Endothelial cell of hepatic sinusoid (primary cell): ENCODE data around the gene RADIL.

Experiments used
- in situ Hi-C: cut with HindIII; loops from 2 replicates; pipeline ENCODE4 v1.10.0; 2017; ENCODE audit warnings: low sequenced_read_pairs

Gene RADIL

DNA sequence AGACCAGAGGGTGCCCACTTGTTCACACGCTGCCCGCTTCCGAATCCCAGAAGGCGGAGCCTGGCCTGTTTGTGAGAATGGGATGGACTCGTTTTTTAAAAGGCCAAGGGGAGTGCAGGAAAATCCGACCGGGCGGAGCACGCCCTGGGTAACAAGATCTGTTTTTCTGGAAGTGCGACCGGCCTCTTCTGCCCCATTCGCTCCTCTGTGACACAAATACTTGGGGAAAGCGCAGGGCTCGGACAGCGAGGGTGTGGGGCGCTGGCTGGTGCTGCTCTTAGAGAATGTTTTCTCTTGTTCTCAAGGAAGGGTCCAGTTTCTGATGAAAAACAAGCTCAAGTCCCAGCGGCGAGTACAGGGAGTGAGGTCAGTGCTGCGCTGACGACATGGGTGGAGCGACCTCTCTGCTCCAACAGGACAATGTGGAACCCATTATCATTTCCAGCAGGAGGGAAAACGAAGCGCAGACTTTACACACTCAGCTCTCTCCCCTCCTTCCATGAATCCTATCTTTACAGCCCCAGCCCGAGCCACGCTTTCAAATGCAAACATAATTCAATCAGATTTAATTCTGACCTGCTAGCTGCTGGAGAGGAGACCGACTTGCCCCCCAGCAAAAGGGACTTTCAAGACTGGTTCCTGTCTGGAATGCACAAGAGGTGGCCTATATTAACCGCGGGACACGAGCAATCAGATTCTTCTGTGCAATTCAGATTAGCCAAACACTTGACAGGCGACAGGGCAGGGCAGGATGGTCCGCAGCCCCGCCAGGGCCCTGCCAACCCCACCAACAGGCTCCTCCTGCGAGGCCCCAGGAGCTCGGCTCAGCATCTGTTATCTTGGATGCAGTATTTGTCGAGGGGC, 1.1 kb downstream of the RADIL start:
- in situ Hi-C loops, result loop anchor here (10.0 kb wide), 2 partner anchors 68 to 202 kb away; no protein-coding TSS in a partner anchor

DNA sequence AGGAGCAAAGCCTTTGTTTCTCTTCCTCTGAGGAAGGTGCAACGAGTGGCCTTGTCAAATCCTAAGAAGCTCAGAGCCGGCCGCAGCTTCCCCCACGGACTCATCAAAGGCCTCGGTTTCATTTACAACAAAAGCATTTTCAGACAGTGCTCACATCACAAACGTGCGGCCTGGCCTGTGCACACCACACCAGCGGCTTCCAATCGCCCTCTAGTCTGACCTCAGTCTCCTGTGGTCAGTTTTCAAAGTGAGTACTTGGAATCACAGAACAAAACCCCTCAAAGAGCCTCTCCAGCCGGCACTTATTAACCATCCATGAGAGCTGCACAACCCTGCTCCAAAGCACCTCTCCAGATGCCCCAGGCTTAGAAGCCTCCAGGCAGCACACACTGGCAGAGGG, 3.3 kb downstream of the RADIL start:
- in situ Hi-C loops, result loop anchor here (10.0 kb wide), 2 partner anchors 65 to 205 kb away; no protein-coding TSS in a partner anchor

DNA sequence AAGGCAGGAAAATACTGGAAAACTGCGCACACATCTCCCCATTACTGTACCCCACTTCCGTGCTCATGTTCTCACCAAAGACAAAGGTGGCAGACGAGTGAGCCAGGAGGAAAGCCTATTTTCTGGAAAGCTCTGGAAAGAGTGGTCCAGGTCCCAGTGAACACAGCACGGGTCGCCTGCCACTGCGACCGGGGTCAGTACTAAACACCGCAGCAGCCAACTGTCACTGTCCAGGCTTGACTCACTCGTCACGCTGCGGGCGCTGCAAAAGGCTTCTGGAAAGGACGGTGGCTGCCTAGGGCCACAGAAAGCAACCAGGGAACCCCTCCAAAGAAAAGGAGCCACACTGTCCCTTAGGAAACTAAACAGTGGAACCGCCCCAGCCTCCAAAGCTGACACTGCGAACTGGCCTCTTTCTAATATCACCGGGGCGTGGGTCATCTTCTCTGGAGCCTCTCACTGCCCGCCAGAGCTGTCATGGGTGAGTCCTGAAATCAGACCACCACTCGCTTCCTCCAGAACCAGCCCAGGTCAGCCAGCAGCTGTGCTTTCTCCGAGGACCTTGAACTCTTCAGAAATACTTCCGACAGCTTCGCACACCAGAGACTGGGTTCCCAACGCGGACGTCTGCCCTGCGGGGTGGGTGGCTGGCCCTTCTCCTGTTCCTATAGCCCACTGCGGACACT, 4.0 kb downstream of the RADIL start:
- in situ Hi-C loops, result loop anchor here (10.0 kb wide), 2 partner anchors 65 to 205 kb away; no protein-coding TSS in a partner anchor

DNA sequence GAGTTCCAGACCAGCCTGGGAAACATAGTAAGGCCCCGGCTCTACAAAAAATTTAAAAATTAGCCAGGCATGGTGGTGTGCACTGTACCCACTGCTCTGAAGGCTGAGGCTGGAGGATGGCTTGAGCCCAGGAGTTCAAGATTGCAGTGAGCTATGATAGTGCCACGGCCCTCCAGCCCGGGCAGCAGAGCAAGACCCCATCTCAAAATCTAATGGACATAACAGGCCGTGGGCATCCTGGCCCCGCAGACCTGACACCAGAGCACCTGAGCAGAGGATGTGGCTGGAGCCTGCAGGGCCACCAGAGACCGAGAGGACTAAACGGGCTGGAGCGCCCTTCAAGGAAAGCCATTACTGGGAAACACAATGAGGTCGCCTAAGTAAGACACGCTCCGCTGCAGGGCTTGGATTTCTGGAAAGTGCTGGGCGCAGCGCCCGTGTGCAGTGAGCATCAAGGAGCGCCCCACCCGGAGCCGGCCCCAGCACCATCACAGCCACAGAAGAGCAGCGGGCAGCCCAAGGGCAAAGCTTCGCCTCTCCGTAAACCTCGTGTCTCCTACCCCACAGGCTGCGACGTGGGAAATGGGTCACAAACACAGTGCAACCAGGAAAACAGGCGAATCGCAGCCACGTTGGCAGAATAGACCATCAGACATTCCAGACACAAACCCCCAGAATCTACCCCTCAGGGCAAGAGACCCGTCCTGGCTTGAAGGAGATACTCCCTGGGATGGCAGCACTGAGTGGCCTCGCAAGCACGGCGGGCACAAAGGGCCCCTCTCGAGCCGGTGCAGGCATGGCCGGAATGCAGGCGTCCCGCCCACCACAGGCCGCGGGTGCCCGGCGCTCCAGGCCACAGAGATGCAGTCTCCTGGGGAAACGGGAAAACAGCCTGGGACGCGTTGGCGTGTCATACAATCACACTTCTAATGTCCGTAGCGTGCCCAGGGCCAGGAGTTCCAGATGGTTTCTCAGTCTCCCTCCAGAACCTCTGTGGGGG, 4.9 kb downstream of the RADIL start:
- in situ Hi-C loops, result no loop called here

DNA sequence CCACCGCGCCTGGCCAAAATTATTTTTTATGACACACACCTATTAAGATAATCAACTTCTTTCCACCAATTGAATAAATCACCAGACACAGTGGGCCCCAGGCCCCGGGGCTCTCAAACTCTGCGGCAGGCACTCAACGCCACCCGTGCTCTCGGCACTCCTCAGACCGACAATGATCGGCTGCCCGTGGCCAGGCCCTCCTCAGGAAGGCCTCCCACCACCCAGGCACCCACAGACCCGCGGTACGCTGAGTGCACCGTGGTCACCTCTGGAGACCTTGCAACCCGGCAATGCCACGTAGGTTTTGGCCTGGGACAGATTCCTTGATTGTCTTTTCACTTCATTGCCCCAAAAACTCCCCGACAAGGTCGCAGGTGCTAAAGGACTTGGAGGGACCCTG, 6.9 kb downstream of the RADIL start:
- in situ Hi-C loops, result no loop called here

DNA sequence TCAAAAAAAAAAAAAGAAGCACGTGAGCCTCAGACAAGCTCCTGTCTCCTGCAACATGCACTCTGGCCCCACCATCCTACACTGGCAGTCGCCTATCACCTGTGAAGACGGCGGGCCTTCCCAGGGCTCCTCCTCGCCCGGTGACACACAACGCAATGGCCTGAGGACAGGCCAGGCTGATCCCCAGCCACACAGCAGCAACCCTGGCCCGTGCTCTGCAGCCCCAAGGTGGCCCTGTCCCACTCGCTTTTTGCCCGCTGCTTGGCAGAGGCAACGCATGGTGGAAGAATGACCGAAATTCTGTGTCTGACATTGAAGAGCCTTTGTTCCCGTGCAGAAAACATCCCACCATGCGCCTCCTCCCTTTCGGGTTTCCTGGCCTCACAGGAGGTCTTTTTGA, 8.1 kb downstream of the RADIL start:
- in situ Hi-C loops, result no loop called here

DNA sequence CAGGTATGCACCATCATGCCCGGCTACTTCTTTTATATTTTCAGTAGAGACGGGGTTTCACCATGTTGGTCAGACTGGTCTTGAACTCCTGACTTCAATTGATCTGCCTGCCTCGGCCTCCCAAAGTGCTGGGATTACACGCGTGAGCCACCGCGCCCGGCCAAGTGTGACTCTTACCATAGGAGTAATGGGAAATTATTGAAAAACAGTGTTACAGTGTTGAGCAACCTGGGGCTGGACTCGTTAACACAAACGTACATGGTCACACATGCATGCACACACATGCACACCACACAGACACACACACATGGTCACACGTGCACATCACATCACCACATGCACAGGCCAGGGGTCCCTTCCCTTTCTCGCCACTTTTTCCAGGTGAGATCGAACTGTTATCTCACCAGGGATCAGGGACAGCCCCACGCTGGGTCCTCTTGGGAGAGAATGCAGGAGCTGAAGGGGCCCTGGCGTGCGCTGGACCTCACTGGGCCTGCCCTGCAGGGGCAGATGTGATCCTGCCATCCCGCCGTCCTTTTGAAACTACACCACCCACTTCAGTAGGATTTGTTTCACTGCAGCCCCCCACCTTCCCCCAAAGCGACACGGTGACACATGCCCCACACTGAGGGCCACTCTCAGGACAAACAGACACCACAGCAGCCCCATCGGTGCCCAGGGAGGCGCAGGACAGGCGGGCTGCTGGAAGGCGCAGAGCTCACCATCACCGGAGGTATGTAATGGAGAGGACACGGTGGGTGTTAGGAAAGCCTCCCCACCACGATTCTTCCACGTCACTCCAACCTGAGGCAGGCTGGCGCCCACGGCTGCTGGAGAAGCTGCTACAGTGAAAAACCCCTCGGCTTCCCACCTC, 10.2 kb downstream of the RADIL start:
- in situ Hi-C loops, result no loop called here

DNA sequence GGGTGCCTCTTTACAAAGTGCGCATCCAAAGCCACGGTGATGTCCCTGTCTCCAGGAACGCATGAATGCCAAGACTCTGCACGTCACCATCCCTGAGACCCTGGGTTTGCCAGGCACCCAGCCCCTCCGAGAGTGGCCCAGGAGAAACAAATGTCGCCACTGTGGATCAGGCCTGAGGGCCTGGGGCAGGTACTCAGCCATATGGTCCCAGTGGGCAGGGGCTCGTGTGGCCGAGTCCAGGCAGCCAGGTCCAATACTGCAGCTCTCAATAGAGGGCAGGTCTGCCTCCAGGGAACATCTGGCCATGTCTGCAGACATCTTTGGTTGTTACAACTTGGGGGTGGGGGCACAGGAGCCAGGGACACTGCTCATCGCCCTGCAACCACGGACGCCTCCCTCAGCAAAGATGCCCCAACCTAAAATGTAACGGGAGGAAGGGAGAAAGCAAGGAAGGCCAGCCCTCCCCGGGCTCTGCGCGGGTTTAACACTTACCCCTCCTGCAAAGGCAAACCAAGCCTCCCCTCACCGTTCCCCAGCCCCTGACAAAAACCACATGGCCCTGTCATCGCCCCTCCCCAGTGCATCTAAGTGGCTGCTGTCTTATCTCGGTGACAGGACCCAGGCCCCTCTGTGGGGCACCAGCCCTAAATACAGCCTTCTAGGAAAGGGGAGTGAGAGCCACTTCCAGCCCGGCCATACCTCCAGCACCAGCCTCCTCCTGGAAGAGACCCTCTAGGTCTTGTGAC, 11.4 kb downstream of the RADIL start:
- in situ Hi-C loops, result no loop called here

DNA sequence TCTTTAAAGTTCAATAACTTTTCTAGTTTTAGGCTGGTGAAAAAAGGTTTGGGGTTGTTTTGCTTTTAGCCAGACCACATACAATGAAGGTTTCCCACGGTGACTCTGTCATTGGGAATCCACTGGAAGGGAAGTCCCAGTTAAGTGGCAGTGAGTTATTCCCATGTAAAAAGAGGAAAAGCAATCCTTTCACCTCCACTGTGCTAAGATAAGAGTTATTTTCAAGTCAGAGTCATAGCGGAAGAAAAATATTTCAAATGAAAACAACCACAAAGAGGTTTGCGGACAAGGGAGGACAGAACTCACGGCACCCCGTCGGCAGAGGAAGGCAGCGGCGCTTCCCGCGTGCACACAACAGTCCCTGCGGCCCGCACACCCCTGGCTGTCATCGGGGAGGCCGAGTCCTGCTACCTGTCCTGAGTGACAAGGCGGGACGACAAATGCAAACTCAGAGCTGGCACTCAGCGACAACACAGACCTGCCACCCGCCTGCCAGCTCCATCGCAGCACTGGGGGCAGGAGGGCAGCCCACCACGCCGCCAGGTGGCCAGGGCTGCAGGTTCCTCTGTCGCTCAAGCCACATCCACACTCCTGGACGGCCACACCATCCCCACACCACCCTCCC, 12.3 kb downstream of the RADIL start:
- in situ Hi-C loops, result no loop called here

DNA sequence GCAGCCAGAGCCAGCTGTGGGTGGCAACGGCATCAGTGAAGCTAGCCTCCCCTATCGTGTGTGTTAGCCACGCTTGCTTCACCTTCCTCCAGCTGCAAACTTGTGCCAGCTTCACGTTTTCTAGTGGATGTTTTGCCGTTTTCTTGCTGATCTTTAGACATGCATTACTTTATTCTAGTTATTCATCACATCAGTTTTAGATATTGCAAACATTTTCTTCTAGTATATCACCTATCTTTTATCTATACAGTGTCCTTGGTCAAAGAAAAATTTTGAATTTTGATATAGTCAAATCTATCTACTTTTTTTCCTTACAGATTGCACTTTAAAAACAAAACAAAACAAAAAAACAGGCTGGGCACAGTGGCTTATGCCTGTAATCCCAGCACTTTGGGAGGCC, 15.0 kb downstream of the RADIL start:
- in situ Hi-C loops, result no loop called here

DNA sequence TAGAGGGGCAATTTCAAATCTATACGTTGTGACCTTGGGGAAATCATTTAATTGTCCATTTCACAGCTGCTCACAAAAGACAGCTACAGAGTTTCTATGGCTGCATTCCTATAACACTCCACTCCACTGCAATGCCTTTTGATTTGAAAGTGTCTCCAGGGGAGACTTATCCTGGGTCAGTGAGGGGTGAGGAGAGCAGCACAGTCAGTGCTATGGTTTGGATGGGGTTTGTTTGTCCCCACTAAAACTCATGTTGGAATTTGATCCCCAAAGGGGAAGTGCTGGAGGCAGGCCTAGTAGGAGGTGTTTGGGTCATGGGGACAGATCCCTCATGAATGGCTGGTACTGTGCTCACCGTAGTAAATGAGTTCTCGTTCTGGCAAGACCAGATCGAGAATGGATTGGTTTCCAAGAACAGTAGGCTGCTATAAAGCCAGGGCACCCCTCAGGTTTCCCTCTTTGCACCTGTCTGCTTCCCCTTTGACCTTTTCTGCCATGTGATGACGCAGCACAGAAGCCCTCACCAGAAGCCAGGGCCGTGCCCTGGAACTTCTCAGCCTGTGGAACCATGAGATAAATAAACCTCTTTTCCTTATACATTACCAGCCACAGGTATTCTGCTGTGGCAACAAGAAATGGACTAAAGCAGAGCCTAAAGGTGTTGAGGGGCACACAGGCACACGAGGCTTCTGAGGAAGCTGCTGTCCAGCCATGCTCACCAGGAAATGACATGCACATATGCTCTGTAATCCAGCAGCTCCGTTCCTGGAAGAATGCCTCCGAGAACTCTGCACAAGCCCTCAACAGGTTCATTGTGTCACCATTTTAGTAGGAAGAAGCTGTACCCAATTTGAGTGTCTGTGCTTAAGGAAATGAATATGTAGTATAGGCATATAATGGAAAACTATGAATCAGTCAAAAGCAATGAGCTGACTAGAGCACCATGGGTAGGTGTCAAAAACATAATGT, 16.7 kb downstream of the RADIL start:
- in situ Hi-C loops, result no loop called here

DNA sequence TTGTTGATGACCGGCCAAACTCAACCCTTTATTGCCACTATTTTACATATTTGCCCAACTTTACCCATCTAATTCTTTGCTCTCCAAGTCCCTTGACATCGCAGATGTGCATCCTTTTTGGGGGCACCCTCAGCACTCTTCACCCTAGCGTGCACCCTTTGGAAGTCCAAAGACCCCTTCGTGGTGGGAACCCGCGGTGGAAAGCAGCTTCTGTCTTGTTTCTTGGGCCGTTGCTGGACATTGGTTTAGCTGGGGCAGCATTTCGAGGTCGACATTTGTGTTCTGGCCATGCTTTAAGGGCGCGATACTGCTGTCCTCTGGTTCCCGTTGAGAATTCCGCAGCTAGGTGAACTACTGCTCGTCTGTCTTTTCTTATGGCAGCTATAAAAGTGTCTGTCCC, 21.4 kb downstream of the RADIL start:
- in situ Hi-C loops, result no loop called here

DNA sequence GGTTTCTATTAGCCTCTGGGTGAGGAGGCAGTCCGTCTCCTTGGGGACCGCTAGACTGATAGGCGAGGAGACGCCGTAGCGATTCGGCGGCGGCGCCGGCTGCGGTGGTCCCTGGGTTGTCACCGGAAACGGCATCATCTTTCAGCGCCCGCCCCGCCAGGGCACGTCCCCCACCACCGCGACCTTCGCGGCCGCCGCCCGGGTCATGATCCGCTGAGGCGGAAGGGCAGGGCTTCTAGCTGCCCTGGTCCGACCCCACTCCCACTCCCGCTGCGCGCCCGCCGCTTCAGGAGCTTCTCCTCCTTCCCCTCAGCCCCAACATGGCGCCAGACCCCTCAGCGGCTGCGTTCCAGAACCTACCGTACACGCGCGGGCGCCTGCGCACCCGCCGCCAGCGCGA, 21.8 kb downstream of the RADIL start, which contains the start of gene PAPOLB:
Gene PAPOLB, minus strand, starts transcription at position 358 of the 400 bp plus-strand sequence. Its CDS starts 220 bp downstream, at position 138.
- in situ Hi-C loops, result no loop called here

DNA sequence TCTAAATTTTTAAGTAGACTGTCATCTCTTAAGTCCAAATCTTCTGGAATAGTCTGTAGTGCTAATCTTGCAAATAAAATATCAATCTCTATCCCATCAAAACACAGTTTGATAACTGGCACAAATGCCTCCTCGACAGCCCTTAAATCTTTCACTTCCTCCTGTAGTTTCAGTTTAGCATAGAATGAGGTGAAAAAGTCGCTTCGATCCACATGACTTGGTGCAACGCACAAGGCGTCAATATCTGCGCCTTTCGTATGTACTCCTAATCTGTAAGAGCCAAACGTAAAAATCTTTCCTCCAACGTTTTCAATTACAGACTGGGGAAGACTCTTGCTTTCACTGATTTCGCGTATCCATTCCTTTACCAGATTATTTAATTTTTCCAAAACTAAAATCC, 22.3 kb downstream of the RADIL start:
- in situ Hi-C loops, result no loop called here

DNA sequence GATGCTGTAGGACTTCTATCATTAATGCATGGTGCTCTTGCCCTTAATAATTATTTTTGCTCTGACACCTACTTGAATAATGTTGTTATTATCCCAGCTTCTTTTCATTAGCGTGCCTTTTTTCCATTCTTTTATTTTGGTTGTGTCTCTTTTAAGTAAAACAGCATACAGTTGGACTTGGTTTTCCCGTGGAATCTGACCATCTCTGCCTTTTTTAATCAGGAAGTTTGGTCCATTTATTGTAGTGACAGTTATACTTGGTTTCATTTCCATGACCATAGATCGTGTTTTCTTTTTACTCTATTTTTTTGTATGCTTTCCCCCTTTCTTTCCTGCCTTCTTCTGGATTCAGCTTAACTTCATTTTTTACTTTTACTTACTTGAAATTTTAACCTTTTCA, 26.3 kb downstream of the RADIL start:
- in situ Hi-C loops, result no loop called here

DNA sequence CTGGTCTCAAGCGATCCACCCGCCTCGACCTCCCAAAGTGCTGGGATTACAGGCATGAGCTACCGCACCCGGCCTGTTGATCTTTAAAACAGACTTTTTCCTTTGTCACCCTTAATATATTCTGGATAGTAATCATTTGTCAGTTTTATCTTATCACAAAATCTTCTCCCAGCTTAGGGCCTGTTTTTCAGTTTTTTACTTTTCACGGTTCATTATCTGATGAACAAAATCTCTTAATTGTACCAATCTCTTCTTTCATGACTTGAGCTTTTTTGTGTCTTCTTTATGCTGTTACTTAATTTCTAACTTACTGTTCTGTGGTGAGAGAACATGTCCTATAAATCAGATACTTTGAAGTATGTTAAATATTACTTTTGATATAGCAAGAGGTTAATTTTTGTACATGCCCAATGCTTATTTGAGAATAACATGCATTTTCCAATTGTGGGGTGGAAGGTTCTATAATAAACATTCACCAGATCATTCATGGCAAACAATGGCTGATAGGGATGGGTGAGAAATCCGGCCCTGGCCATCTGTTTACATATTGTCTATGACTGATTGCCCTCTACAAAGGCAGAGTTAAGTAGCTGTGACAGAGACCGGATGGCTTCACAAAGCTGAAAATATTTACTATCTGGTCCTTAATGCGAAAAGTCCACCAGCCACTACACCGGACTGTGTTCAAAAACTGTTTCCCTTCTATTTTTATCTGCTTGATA, 27.0 kb downstream of the RADIL start:
- in situ Hi-C loops, result no loop called here

DNA sequence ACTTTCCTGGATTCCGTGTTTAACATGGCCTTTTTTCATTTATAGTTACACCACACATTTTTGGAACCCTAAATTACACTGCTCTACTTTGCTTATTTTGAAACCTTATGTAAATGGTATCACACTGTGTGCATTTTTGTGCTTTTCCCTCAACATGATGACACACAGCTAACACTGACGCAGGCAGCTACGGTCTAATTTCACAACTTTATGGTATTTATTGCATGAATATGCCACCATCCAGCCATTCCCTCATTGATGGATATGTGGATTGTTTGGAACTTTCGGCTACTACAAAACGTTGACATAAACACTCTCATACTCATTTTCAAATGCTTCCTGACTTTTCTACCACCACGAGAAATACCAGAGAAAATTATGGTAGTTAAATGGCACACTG, 28.6 kb downstream of the RADIL start:
- in situ Hi-C loops, result no loop called here
